Fibroblast of lung (primary cell): ENCODE results near the gene MNAT1. TPM values are rescaled to one million over a fixed set of nuclear protein-coding genes. Genes with fewer than 3 reads are reported as not detected.

Experiments used
- DNase-seq, 2 donors: peaks; one replicate each; pipeline versions ENCODE4 v3.0.0 to v3.0.0-alpha.2; 2010; ENCODE audit warnings: low read depth in 2 of 2
- H2AFZ ChIP-seq: 2 replicates; pipeline ENCODE4 v1.5.1; 2012; ENCODE audit warnings: low read length, control low read depth, inconsistent platforms
- H3K27ac ChIP-seq: 2 replicates; pipeline ENCODE4 v1.5.1; 2011; ENCODE audit warnings: low read length, control low read depth; ENCODE audit not compliant: insufficient read depth
- H3K27me3 ChIP-seq: 2 replicates; pipeline ENCODE4 v1.5.1; 2011; ENCODE audit warnings: mild to moderate bottlenecking, low read length; ENCODE audit not compliant: control insufficient read depth, insufficient read depth
- H3K36me3 ChIP-seq: 2 replicates; pipeline ENCODE4 v1.5.1; 2011; ENCODE audit warnings: low read length; ENCODE audit not compliant: control insufficient read depth, insufficient read depth
- H3K4me1 ChIP-seq: 2 replicates; pipeline ENCODE4 v1.5.1; 2011; ENCODE audit warnings: low read length; ENCODE audit not compliant: control insufficient read depth, insufficient read depth; ENCODE audit errors: extremely low read depth
- H3K4me2 ChIP-seq: 2 replicates; pipeline ENCODE4 v1.5.1; 2011; ENCODE audit warnings: low read length, control low read depth; ENCODE audit not compliant: insufficient read depth; ENCODE audit errors: extremely low read depth
- H3K4me3 ChIP-seq, 4 experiments: fragments of 200-600 bp in 1 of 4; sonication (generic) in 1 of 4; replicated peaks in 1 of 4; 2 replicates each; pipeline ENCODE4 v1.5.1; 2011 to 2016; ENCODE audit warnings: low read length in 4 of 4, low read depth in 3 of 4, mild to moderate bottlenecking in 3 of 4, control low read depth in 2 of 4, inconsistent platforms in 1 of 4, mixed read lengths in 1 of 4; ENCODE audit not compliant: insufficient read depth in 1 of 4; ENCODE audit errors: control extremely low read depth in 1 of 4
- H3K79me2 ChIP-seq: 2 replicates; pipeline ENCODE4 v1.5.1; 2012; ENCODE audit warnings: mild to moderate bottlenecking, low read length, inconsistent platforms; ENCODE audit not compliant: control insufficient read depth, insufficient read depth
- H3K9ac ChIP-seq: 2 replicates; pipeline ENCODE4 v1.5.1; 2011; ENCODE audit warnings: mild to moderate bottlenecking, low read length, control low read depth; ENCODE audit not compliant: insufficient read depth
- H3K9me3 ChIP-seq: 2 replicates; pipeline ENCODE4 v1.5.1; 2012; ENCODE audit warnings: low read depth, low read length; ENCODE audit not compliant: control insufficient read depth, insufficient read depth
- H4K20me1 ChIP-seq: 2 replicates; pipeline ENCODE4 v1.5.1; 2011; ENCODE audit warnings: low read length; ENCODE audit not compliant: control insufficient read depth, insufficient read depth; ENCODE audit errors: extremely low read depth
- EZH2 ChIP-seq: IDR thresholded peaks from 2 replicates; pipeline ENCODE4 v1.5.1; 2012; ENCODE audit warnings: low read length, control low read depth, mild to moderate bottlenecking; ENCODE audit errors: missing control alignments
- polyA plus RNA-seq, 2 donors: library from polyadenylated mRNA; depleted of rRNA in 1 of 2; stranded (reverse) in 1 of 2; unstranded in 1 of 2; fragments of >200 nt; gene quantifications; 2 replicates each; pipeline ENCODE4 v1.2.1, GENCODE V29; 2011 to 2012; ENCODE audit warnings: missing spikeins in 1 of 2
- total RNA-seq: library from RNA; depleted of rRNA; stranded (reverse); fragments of >200 nt; gene quantifications from 2 replicates; pipeline ENCODE4 v1.2.1, GENCODE V29; 2014
- TF ChIP-seq, protein P1 (sequence below), 2 donors: IDR thresholded peaks in 1 of 2; conservative IDR thresholded peaks in 1 of 2; 1 replicate in 1 of 2; 2 replicates in 1 of 2; pipeline ENCODE4 v1.5.1; 2011 to 2012; ENCODE audit warnings: low read length in 2 of 2, control low read depth in 1 of 2, inconsistent platforms in 1 of 2, low read depth in 1 of 2, mild to moderate bottlenecking in 1 of 2

Gene MNAT1
- total and polyA plus RNA-seq, 2 donors (not counting 1 experiment from before 2014, with no cell fraction given), result 48.2 to 58.5 TPM

GRCh38 chr14:60839057-60839456 lies 104.5 kb downstream of the MNAT1 start:
- no peaks in the 10 kb centered on the region for H3K4me1 ChIP-seq
- H3K4me2 ChIP-seq, result no peak overlapping the region
- H3K27me3 ChIP-seq, result no peaks in the 10 kb centered on the region
- H4K20me1 ChIP-seq, result no peaks in the 10 kb centered on the region
- no peak overlapping the region for H3K27ac ChIP-seq
- H3K79me2 ChIP-seq, result no peaks in the 10 kb centered on the region
- H3K36me3 ChIP-seq, result peaks cover 8% of the 10 kb centered on the region
- H3K9me3 ChIP-seq, result no peaks in the 10 kb centered on the region
- no peak overlapping the region for H3K4me3 ChIP-seq
- TF ChIP-seq, protein P1, sequence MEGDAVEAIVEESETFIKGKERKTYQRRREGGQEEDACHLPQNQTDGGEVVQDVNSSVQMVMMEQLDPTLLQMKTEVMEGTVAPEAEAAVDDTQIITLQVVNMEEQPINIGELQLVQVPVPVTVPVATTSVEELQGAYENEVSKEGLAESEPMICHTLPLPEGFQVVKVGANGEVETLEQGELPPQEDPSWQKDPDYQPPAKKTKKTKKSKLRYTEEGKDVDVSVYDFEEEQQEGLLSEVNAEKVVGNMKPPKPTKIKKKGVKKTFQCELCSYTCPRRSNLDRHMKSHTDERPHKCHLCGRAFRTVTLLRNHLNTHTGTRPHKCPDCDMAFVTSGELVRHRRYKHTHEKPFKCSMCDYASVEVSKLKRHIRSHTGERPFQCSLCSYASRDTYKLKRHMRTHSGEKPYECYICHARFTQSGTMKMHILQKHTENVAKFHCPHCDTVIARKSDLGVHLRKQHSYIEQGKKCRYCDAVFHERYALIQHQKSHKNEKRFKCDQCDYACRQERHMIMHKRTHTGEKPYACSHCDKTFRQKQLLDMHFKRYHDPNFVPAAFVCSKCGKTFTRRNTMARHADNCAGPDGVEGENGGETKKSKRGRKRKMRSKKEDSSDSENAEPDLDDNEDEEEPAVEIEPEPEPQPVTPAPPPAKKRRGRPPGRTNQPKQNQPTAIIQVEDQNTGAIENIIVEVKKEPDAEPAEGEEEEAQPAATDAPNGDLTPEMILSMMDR (conservative IDR thresholded peaks at IDR 0.05 in 1 of 2, IDR thresholded peaks at IDR 0.05 in 1 of 2; ENCODE audit: low read depth in 1 of 2, low read length in 2 of 2), result no peak
- no peak for TF ChIP-seq EZH2
- H3K9ac ChIP-seq, result no peak overlapping the region
- no peak overlapping the region for H2AFZ ChIP-seq
- DNase-seq, result no peak

DNA sequence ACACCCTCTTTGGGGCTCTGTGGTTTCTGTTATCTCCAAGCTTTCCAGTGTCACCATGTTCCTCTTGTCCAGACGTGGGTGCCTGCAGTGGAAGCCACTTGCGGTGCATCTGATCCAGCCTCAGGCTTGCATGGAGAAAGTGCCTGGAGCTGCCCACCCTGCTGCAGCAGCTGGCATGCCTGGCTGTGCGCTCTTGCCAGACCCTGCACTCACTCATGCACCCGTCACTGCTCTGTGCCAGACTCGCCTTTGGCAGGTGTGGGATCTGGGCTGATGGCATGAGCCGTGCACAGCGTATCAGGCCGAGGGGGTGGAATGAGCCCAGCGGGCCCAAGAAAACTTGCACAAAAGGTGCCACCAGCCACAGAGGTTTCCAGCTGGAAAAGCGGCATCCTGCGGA lies 105.1 kb downstream of the MNAT1 start:
- no peaks in the 10 kb centered on the region for H3K9me3 ChIP-seq
- no peaks in the 10 kb centered on the region for H4K20me1 ChIP-seq
- H3K4me3 ChIP-seq, result no peak overlapping the region
- no peak overlapping the region for H2AFZ ChIP-seq
- H3K79me2 ChIP-seq, result no peaks in the 10 kb centered on the region
- no peak for DNase-seq
- H3K27me3 ChIP-seq, result no peaks in the 10 kb centered on the region
- no peaks in the 10 kb centered on the region for H3K4me1 ChIP-seq
- peaks cover 8% of the 10 kb centered on the region for H3K36me3 ChIP-seq
- TF ChIP-seq EZH2, result no peak
- TF ChIP-seq, protein P1 (conservative IDR thresholded peaks at IDR 0.05 in 1 of 2, IDR thresholded peaks at IDR 0.05 in 1 of 2; ENCODE audit: low read depth in 1 of 2, low read length in 2 of 2), result no peak
- no peak overlapping the region for H3K9ac ChIP-seq
- H3K27ac ChIP-seq, result no peak overlapping the region
- H3K4me2 ChIP-seq, result no peak overlapping the region

DNA sequence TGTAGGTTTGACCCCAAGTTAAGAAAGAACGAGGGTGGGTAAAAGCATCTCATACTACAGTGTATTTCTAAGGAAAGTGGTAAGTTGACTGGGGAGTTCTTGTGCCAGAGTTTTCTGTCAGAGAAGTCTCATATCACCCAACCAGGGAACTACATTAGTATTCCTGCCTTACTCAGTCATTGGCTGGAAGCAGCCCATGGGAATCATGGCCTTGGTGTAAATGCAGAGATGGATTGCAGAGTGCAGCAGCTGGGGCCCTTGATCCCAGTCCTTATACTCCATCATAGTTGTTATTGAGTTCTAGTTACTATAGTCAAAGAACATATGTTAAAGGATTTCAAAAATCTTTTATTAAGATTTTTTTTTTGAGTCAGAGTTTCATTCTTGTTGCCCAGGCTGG lies 105.8 kb downstream of the MNAT1 start:
- no peak for TF ChIP-seq EZH2
- TF ChIP-seq, protein P1 (conservative IDR thresholded peaks at IDR 0.05 in 1 of 2, IDR thresholded peaks at IDR 0.05 in 1 of 2; ENCODE audit: low read depth in 1 of 2, low read length in 2 of 2), result no peak
- H2AFZ ChIP-seq, result no peak overlapping the region
- H3K9ac ChIP-seq, result no peak overlapping the region

More for the DNA sequence above, 105.8 kb downstream of the MNAT1 start:
- Histone ChIP-seq H3K4me2 (no peak overlapping the region), H3K36me3 (peaks cover 8% of the 10 kb centered on the region), H3K4me3 (no peak overlapping the region), H3K4me1 (no peaks in the 10 kb centered on the region), H3K79me2 (no peaks in the 10 kb centered on the region), H4K20me1 (no peaks in the 10 kb centered on the region), H3K27ac (no peak overlapping the region), H3K9me3 (no peaks in the 10 kb centered on the region), H3K27me3 (no peaks in the 10 kb centered on the region)
- DNase-seq, result no peak
